Activated naive CD8-positive, alpha-beta T cell treated with anti-CD3 and anti-CD28 coated beads, Interleukin-2, amount 50 U/mL, for 24 hours (primary cell): ENCODE measurements around the gene TANC1.
A peak's percentile ranks its signal among the peaks of the same experiment; 100 is the strongest.

Source experiments
- ATAC-seq: fragments of 150-1000 bp; cut with Tn5 transposase; one replicate; pipeline ENCODE4 v1.10.0; 2021
- DNase-seq: peaks from one replicate; pipeline ENCODE4 v3.0.0; 2021
- H3K27ac Mint-ChIP-seq: one replicate; pipeline ENCODE4 v1.8.0; 2021; ENCODE audit warnings: mild to moderate bottlenecking, mixed read lengths
- H3K27me3 Mint-ChIP-seq: one replicate; pipeline ENCODE4 v1.8.0; 2021; ENCODE audit warnings: mixed read lengths
- H3K36me3 Mint-ChIP-seq: one replicate; pipeline ENCODE4 v1.8.0; 2021; ENCODE audit warnings: low read depth, mixed read lengths
- H3K4me1 Mint-ChIP-seq: one replicate; pipeline ENCODE4 v1.8.0; 2021; ENCODE audit warnings: mixed read lengths
- H3K4me3 Mint-ChIP-seq: one replicate; pipeline ENCODE4 v1.8.0; 2021; ENCODE audit warnings: mild to moderate bottlenecking, moderate library complexity, mixed read lengths
- H3K9me3 Mint-ChIP-seq: one replicate; pipeline ENCODE4 v1.8.0; 2021; ENCODE audit warnings: mixed read lengths

TANC1 gene

DNA sequence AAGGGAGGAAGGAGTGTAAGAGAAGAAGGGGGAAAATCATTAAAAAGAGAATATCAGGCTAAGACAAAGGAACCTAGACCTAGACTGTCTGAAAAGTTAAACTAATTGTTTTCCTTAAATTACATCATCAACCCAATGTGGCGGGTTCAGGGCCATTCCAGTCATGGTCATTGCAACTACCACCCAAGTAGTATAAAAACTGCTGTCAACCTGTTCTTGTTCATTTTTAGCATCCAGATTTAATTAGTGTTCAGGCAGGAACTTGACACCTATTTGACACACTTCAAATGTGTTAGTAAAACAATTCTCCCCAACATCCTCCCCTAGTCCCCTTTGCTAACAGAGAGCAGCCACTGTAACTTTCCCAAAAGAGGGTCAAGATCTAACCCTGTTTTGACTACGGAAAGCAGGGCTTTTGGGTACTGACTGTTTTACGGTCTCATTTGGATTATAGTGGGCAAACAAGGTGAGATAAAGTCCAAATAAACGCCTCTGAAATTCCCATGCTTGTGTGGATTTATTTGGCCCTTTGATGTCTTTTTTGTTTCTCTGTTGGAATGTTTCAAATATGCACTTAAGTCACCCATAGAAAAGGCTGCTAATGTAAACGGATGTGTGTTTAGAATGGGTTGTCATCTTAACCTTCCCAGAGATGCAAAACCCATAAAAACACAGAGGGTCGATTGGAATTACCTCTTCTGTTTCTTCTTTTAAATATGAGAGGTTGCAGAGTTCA is 19.3 kb upstream of the TANC1 start:
- ATAC-seq: no peak
- DNase-seq: no peak
- Mint-ChIP-seq H3K4me3 (no peak overlapping the region), H3K27ac (no peak overlapping the region), H3K36me3 (no peaks in the 10 kb centered on the region), H3K27me3 (peaks cover under 1% of the 10 kb centered on the region), H3K9me3 (no peaks in the 10 kb centered on the region), H3K4me1 (peaks cover 7% of the 10 kb centered on the region)

DNA sequence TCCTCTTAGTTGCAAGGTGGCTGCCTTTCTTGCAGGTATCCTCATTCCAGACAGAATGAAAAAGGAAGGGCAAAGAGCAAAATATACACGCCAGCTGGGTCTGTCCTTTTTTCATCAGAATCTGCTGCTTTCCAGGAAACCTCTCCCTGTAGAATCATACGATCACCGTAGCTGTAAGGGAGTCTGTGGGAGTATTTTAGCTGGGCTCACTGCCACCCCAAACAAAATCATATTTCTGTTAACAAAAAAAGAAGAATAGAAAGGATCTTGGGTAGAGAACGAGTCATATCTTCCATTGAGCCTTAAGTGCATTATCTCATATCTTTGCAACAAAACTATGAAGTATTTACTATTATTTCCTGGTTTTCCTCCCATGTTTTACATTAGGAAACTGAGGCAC is 15.0 kb upstream of the TANC1 start:
- ATAC-seq (no peak), DNase-seq (no peak)
- Mint-ChIP-seq H3K36me3 (no peaks in the 10 kb centered on the region), H3K27ac (no peak overlapping the region), H3K27me3 (peaks cover 11% of the 10 kb centered on the region), H3K4me1 (peaks cover 7% of the 10 kb centered on the region), H3K9me3 (no peaks in the 10 kb centered on the region), H3K4me3 (peak overlapping the region; percentile 6)

DNA sequence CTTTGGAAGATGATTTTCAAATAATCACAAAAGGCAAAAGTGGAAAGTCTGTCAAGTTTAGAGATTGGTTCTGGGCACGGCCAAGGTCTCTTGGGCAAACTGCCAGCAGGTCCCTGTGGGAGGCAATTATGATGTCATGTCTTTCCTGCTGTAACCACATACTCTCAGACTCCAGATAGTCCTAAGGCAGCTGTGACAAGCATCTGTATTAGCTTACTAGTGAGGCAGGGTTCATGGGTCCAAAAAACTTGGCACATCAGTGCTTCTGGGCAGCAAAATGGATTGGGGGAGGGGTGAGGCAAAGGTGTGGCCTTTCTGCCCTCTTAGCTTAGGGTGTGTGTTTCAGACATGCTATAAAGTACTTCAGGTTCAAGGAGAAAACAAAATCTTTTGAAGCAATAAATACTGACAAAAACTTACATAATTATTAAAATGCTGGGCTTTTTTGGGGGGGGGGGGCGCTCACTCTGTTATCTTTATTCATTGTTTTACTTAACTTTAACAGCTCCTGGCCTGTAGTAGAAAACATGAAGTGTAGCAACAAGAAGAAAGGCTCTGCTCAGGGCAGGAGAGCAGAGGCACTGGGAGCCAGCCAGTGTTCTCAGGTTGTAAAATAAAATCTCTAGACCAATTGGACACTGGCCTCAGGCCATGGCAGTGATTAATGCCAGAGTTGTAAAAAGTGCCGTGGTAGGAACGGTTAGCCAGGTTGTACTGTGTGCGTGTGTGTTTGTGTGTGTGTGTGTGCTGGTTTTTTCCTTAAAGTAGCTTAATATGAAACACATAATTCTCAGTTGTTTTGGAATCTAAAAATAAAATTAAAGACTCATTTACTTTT is 14.3 kb upstream of the TANC1 start:
- DNase-seq (peak; percentile 43), ATAC-seq (peak; percentile 72)
- peaks cover 7% of the 10 kb centered on the region for H3K4me1 Mint-ChIP-seq
- H3K27ac Mint-ChIP-seq: no peak overlapping the region
- no peaks in the 10 kb centered on the region for H3K36me3 Mint-ChIP-seq
- peak overlapping the region; percentile 6 for H3K4me3 Mint-ChIP-seq
- H3K9me3 Mint-ChIP-seq: no peaks in the 10 kb centered on the region
- peaks cover 11% of the 10 kb centered on the region for H3K27me3 Mint-ChIP-seq

- no peak overlapping the region for H3K27ac Mint-ChIP-seq
- DNase-seq (no peak), ATAC-seq (no peak)
Measured at GRCh38 chr2:158955842-158956365, 12.5 kb upstream of the TANC1 start.

GRCh38 chr2:158958365-158958764 is 10.1 kb upstream of the TANC1 start:
- Mint-ChIP-seq H3K9me3 (peaks cover 3% of the 10 kb centered on the region), H3K4me1 (peaks cover 7% of the 10 kb centered on the region), H3K27ac (no peak overlapping the region), H3K4me3 (no peak overlapping the region), H3K27me3 (peaks cover 14% of the 10 kb centered on the region), H3K36me3 (no peaks in the 10 kb centered on the region)
- no peak for ATAC-seq
- DNase-seq: no peak

More at GRCh38 chr2:158955842-158956365, 12.5 kb upstream of the TANC1 start:
- no peak overlapping the region for H3K4me3 Mint-ChIP-seq
- H3K36me3 Mint-ChIP-seq: no peaks in the 10 kb centered on the region
- peaks cover 11% of the 10 kb centered on the region for H3K27me3 Mint-ChIP-seq
- H3K4me1 Mint-ChIP-seq: peaks cover 7% of the 10 kb centered on the region
- no peaks in the 10 kb centered on the region for H3K9me3 Mint-ChIP-seq

DNA sequence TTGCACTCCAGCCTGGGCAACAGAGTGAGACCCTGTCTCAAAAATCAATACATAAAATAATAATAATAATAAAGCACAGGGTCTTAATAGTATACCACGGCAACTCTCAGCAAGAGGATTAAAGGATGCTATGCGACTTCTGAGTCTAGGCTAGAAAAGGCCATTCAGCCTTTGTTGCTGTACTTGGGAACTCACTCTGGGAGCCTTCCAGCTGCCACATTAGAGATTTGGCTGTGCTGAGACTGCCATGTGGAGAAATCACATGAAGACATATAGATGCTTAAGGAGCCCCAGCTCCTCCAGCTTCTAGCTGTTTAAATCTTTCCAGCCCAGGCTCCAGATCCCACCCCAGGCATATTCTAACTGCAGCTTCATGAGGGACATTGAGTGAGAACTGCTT is 8.2 kb upstream of the TANC1 start:
- Mint-ChIP-seq H3K27ac (no peak overlapping the region), H3K4me1 (no peaks in the 10 kb centered on the region), H3K9me3 (peaks cover 3% of the 10 kb centered on the region), H3K4me3 (no peak overlapping the region), H3K27me3 (peaks cover 14% of the 10 kb centered on the region), H3K36me3 (no peaks in the 10 kb centered on the region)
- DNase-seq (no peak), ATAC-seq (no peak)

GRCh38 chr2:158962074-158962473 is 6.4 kb upstream of the TANC1 start:
- peaks cover 18% of the 10 kb centered on the region for H3K27me3 Mint-ChIP-seq
- H3K9me3 Mint-ChIP-seq: peaks cover 3% of the 10 kb centered on the region
- no peak overlapping the region for H3K27ac Mint-ChIP-seq
- ATAC-seq (no peak), DNase-seq (no peak)
- no peaks in the 10 kb centered on the region for H3K36me3 Mint-ChIP-seq
- no peak overlapping the region for H3K4me3 Mint-ChIP-seq
- no peaks in the 10 kb centered on the region for H3K4me1 Mint-ChIP-seq

- Mint-ChIP-seq H3K9me3 (peaks cover 3% of the 10 kb centered on the region), H3K27ac (no peak overlapping the region), H3K27me3 (peaks cover 22% of the 10 kb centered on the region), H3K36me3 (no peaks in the 10 kb centered on the region), H3K4me1 (peaks cover 2% of the 10 kb centered on the region), H3K4me3 (no peak overlapping the region)
- ATAC-seq: no peak
- DNase-seq: no peak
Measured at GRCh38 chr2:158963071-158963470, 5.4 kb upstream of the TANC1 start.

DNA sequence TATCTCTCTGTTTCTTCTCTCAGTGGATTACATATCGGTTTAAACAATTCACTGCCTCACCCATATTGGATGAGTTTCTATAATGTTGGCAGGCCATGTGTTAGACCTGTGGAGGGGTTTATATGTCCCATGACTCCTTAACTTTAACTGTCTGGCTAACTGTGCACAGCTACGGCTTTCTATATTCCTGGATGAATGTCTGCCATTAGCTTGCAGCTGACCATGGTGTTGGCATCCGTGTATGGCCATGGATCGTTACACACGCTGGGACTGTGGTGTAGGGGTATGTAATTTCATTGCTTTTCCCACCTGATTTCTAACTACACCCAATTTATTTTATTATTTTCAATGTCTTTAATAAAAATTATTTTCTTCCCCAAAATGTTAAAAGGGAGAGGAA is 3.3 kb upstream of the TANC1 start:
- H3K4me3 Mint-ChIP-seq: no peak overlapping the region
- ATAC-seq: no peak
- no peak for DNase-seq
- peaks cover 32% of the 10 kb centered on the region for H3K27me3 Mint-ChIP-seq
- no peak overlapping the region for H3K27ac Mint-ChIP-seq
- H3K36me3 Mint-ChIP-seq: no peaks in the 10 kb centered on the region
- peaks cover 12% of the 10 kb centered on the region for H3K4me1 Mint-ChIP-seq
- H3K9me3 Mint-ChIP-seq: peaks cover 3% of the 10 kb centered on the region

GRCh38 chr2:158965641-158966040 is 2.8 kb upstream of the TANC1 start:
- DNase-seq: no peak
- H3K4me3 Mint-ChIP-seq: no peak overlapping the region
- H3K36me3 Mint-ChIP-seq: no peaks in the 10 kb centered on the region
- peaks cover 37% of the 10 kb centered on the region for H3K27me3 Mint-ChIP-seq
- H3K9me3 Mint-ChIP-seq: peaks cover 3% of the 10 kb centered on the region
- H3K27ac Mint-ChIP-seq: no peak overlapping the region
- peaks cover 14% of the 10 kb centered on the region for H3K4me1 Mint-ChIP-seq
- ATAC-seq: no peak

- no peaks in the 10 kb centered on the region for H3K36me3 Mint-ChIP-seq
- no peak overlapping the region for H3K27ac Mint-ChIP-seq
- H3K4me1 Mint-ChIP-seq: peaks cover 14% of the 10 kb centered on the region
- DNase-seq (no peak), ATAC-seq (no peak)
- peaks cover 42% of the 10 kb centered on the region for H3K27me3 Mint-ChIP-seq
- H3K9me3 Mint-ChIP-seq: peaks cover 1% of the 10 kb centered on the region
- no peak overlapping the region for H3K4me3 Mint-ChIP-seq
Measured at GRCh38 chr2:158966312-158966711, 2.1 kb upstream of the TANC1 start.

- ATAC-seq: no peak
- no peak for DNase-seq
- Mint-ChIP-seq H3K4me3 (no peak overlapping the region), H3K27me3 (peaks cover 44% of the 10 kb centered on the region), H3K9me3 (no peaks in the 10 kb centered on the region), H3K36me3 (no peaks in the 10 kb centered on the region), H3K27ac (no peak overlapping the region), H3K4me1 (peaks cover 14% of the 10 kb centered on the region)
Measured at GRCh38 chr2:158967114-158967730, 1.2 kb upstream of the TANC1 start.

- ATAC-seq (no peak), DNase-seq (no peak)
- H3K27me3 Mint-ChIP-seq: peaks cover 50% of the 10 kb centered on the region
- peak overlapping the region; percentile 36 for H3K4me3 Mint-ChIP-seq
- no peaks in the 10 kb centered on the region for H3K36me3 Mint-ChIP-seq
- H3K4me1 Mint-ChIP-seq: peaks cover 14% of the 10 kb centered on the region
- H3K27ac Mint-ChIP-seq: no peak overlapping the region
- no peaks in the 10 kb centered on the region for H3K9me3 Mint-ChIP-seq
Measured at GRCh38 chr2:158967731-158968395, 577 bp upstream of the TANC1 start.

GRCh38 chr2:158969162-158969714 is 798 bp downstream of the TANC1 start:
- H3K4me3 Mint-ChIP-seq: peak overlapping the region; percentile 72
- H3K9me3 Mint-ChIP-seq: no peaks in the 10 kb centered on the region
- peaks cover 57% of the 10 kb centered on the region for H3K27me3 Mint-ChIP-seq
- peak; percentile 4 for ATAC-seq
- no peak overlapping the region for H3K27ac Mint-ChIP-seq
- no peaks in the 10 kb centered on the region for H3K36me3 Mint-ChIP-seq
- DNase-seq: no peak
- peaks cover 14% of the 10 kb centered on the region for H3K4me1 Mint-ChIP-seq
